HG03558 (cell line): Measurements from ENCODE around the gene ARHGEF12.

Experiments used
- ATAC-seq: cut with Tn5 transposase; IDR thresholded peaks from one replicate; pipeline ENCODE4 v1.9.1; 2021; ENCODE audit warnings: moderate number of reproducible peaks; ENCODE audit not compliant: unreplicated experiment; ENCODE audit errors: extremely low read depth

ARHGEF12 gene

GRCh38 chr11:120383518-120384155 is 47.4 kb downstream of the ARHGEF12 start:
- no peak for ATAC-seq

GRCh38 chr11:120384476-120384875 is 48.3 kb downstream of the ARHGEF12 start:
- no peak for ATAC-seq

GRCh38 chr11:120385110-120385509 is 48.9 kb downstream of the ARHGEF12 start:
- ATAC-seq: no peak

GRCh38 chr11:120385655-120386054 is 49.4 kb downstream of the ARHGEF12 start:
- ATAC-seq: no peak

GRCh38 chr11:120386318-120386717 is 50.1 kb downstream of the ARHGEF12 start:
- ATAC-seq: no peak

GRCh38 chr11:120386774-120387371 is 50.7 kb downstream of the ARHGEF12 start:
- ATAC-seq: no peak

GRCh38 chr11:120388261-120388660 is 52.0 kb downstream of the ARHGEF12 start:
- no peak for ATAC-seq

- ATAC-seq: no peak
Measured at GRCh38 chr11:120389693-120390584, 53.7 kb downstream of the ARHGEF12 start.

GRCh38 chr11:120390585-120390922 is 54.3 kb downstream of the ARHGEF12 start:
- ATAC-seq: no peak

GRCh38 chr11:120391292-120391691 is 55.1 kb downstream of the ARHGEF12 start:
- ATAC-seq: no peak

GRCh38 chr11:120391854-120392253 is 55.6 kb downstream of the ARHGEF12 start:
- ATAC-seq: no peak

GRCh38 chr11:120392314-120392713 is 56.1 kb downstream of the ARHGEF12 start:
- ATAC-seq: no peak

- ATAC-seq: no peak
Measured at GRCh38 chr11:120392793-120393192, 56.6 kb downstream of the ARHGEF12 start.

- no peak for ATAC-seq
Measured at GRCh38 chr11:120394119-120394518, 57.9 kb downstream of the ARHGEF12 start.

GRCh38 chr11:120395778-120396177 is 59.6 kb downstream of the ARHGEF12 start:
- ATAC-seq: no peak

GRCh38 chr11:120398132-120398531 is 61.9 kb downstream of the ARHGEF12 start:
- no peak for ATAC-seq

- ATAC-seq: no peak
Measured at GRCh38 chr11:120399307-120399706, 63.1 kb downstream of the ARHGEF12 start.

- ATAC-seq: no peak
Measured at GRCh38 chr11:120400564-120401364, 64.6 kb downstream of the ARHGEF12 start.

- no peak for ATAC-seq
Measured at GRCh38 chr11:120401506-120401905, 65.3 kb downstream of the ARHGEF12 start.

- no peak for ATAC-seq
Measured at GRCh38 chr11:120403966-120404365, 67.8 kb downstream of the ARHGEF12 start.
